Left ventricle myocardium superior (tissue), 1 donor: Measurements from ENCODE around the gene SUGCT. TPM values are rescaled to one million over a fixed set of nuclear protein-coding genes. Genes with fewer than 3 reads are reported as not detected.
"Not testable (repeated sequence)": the region's sequence is repeated elsewhere in the genome, so short reads cannot be mapped to it uniquely, and the experiment has no call there.

Experiments used
- ATAC-seq: fragments of 200-7000 bp; cut with Tn5 transposase; one replicate; pipeline ENCODE4 v1.9.1; 2020; ENCODE audit warnings: mild to moderate bottlenecking, moderate library complexity
- DNase-seq: peaks from one replicate; pipeline ENCODE4 v3.0.0-alpha.2; 2020
- intact Hi-C: fragments of 100-400 bp; cut with micrococcal nuclease; formaldehyde crosslinking; loops from one replicate; pipeline ENCODE4 v1.11.0; 2022
- long read RNA-seq: library from polyadenylated mRNA; unstranded; transcript quantifications from one replicate; pipeline ENCODE4 v2.0.0, GENCODE V29; 2021
- total RNA-seq: library from RNA; stranded (reverse); fragmentation: NEBNext Ultra II Directional; extraction: Animal tissue kit (Norgen Biotek cat#: 25700); gene quantifications from one replicate; pipeline ENCODE4 v1.2.1, GENCODE V29; 2021
- donor health status: DM: no; HTN: yes; CAD: no; lungs with severe emphysema.

SUGCT gene
- total RNA-seq: 6.8 TPM
- long read RNA-seq: 0 reads

- intact Hi-C loops: no loop called here
- peak; percentile 89 for DNase-seq
- ATAC-seq: peak; percentile 97
Observed at GRCh38 chr7:40134428-40135316, at the start of gene SUGCT, which contains the start of gene MPLKIP. TSS of gene SUGCT (plus strand) at chr7:40135005. TSS of gene MPLKIP (minus strand) at chr7:40134622. CDS start at chr7:40134567, 55 bp downstream.

GRCh38 chr7:40092182-40092581 is 42.6 kb upstream of the SUGCT start:
- ATAC-seq (no peak), DNase-seq (no peak)
- intact Hi-C loops: no loop called here

GRCh38 chr7:40093631-40094350 is 41.0 kb upstream of the SUGCT start:
- intact Hi-C loops: no loop called here
- DNase-seq: no peak
- ATAC-seq: peak; percentile 26

GRCh38 chr7:40095230-40095629 is 39.6 kb upstream of the SUGCT start:
- intact Hi-C loops: no loop called here
- ATAC-seq: no peak
- DNase-seq: no peak

- intact Hi-C loops: no loop called here
- ATAC-seq (no peak), DNase-seq (no peak)
Observed at GRCh38 chr7:40095695-40096327, 39.0 kb upstream of the SUGCT start.

- intact Hi-C loops: no loop called here
- DNase-seq (no peak), ATAC-seq (no peak)
Observed at GRCh38 chr7:40097728-40098127, 37.1 kb upstream of the SUGCT start.

GRCh38 chr7:40098810-40099209 is 36.0 kb upstream of the SUGCT start:
- ATAC-seq: no peak
- intact Hi-C loops: no loop called here
- DNase-seq: no peak

GRCh38 chr7:40099837-40100236 is 35.0 kb upstream of the SUGCT start:
- DNase-seq (no peak), ATAC-seq (no peak)
- intact Hi-C loops: no loop called here

GRCh38 chr7:40101201-40101600 is 33.6 kb upstream of the SUGCT start:
- intact Hi-C loops: no loop called here
- DNase-seq (no peak), ATAC-seq (no peak)

GRCh38 chr7:40102897-40103296 is 31.9 kb upstream of the SUGCT start:
- ATAC-seq (no peak), DNase-seq (no peak)
- intact Hi-C loops: no loop called here

- ATAC-seq: no peak
- intact Hi-C loops: no loop called here
- no peak for DNase-seq
Observed at GRCh38 chr7:40105879-40106473, 28.8 kb upstream of the SUGCT start.

- DNase-seq (no peak), ATAC-seq (no peak)
- intact Hi-C loops: no loop called here
Observed at GRCh38 chr7:40115936-40116335, 18.9 kb upstream of the SUGCT start.

GRCh38 chr7:40117199-40117598 is 17.6 kb upstream of the SUGCT start:
- intact Hi-C loops, ATAC-seq, DNase-seq: not testable (repeated sequence)

GRCh38 chr7:40118201-40118600 is 16.6 kb upstream of the SUGCT start:
- ATAC-seq, DNase-seq, intact Hi-C loops: not testable (repeated sequence)

- no peak for ATAC-seq
- intact Hi-C loops: no loop called here
- DNase-seq: no peak
Observed at GRCh38 chr7:40120020-40120419, 14.8 kb upstream of the SUGCT start.

- ATAC-seq, DNase-seq, intact Hi-C loops: not testable (repeated sequence)
Observed at GRCh38 chr7:40122100-40122939, 12.5 kb upstream of the SUGCT start.

GRCh38 chr7:40122940-40123254 is 11.9 kb upstream of the SUGCT start:
- intact Hi-C loops: no loop called here
- DNase-seq (no peak), ATAC-seq (no peak)

- intact Hi-C loops: no loop called here
- ATAC-seq: peak; percentile 78
- DNase-seq: no peak
Observed at GRCh38 chr7:40133561-40134427, 1.0 kb upstream of the SUGCT start.
